Trophoblast cell (in vitro differentiated cells and primary cell): ENCODE measurements around the gene AIMP1.
"Not testable (repeated sequence)": the region's sequence is repeated elsewhere in the genome, so short reads cannot be mapped to it uniquely, and the experiment has no call there.

Source experiments
- DNase-seq, 2 donors: peaks; one replicate each; pipeline ENCODE4 v3.0.0-alpha.2; 2016
- H2AFZ ChIP-seq: 2 replicates; pipeline ENCODE4 v1.6.1; 2013; ENCODE audit warnings: low read length, moderate library complexity, mild to moderate bottlenecking; ENCODE audit not compliant: insufficient read depth, poor library complexity
- H2AK5ac ChIP-seq: 2 replicates; pipeline ENCODE4 v1.6.1; 2013; ENCODE audit warnings: mild to moderate bottlenecking, low read length
- H2BK120ac ChIP-seq: 2 replicates; pipeline ENCODE4 v1.6.1; 2013; ENCODE audit warnings: low read length, mild to moderate bottlenecking, moderate library complexity; ENCODE audit not compliant: insufficient read depth, poor library complexity
- H2BK12ac ChIP-seq: 2 replicates; pipeline ENCODE4 v1.6.1; 2013; ENCODE audit warnings: mild to moderate bottlenecking, low read length, moderate library complexity
- H2BK5ac ChIP-seq: 2 replicates; pipeline ENCODE4 v1.6.1; 2013; ENCODE audit warnings: low read length, low read depth, moderate library complexity, mild to moderate bottlenecking; ENCODE audit not compliant: poor library complexity
- H3K14ac ChIP-seq: 2 replicates; pipeline ENCODE4 v1.6.1; 2013; ENCODE audit warnings: mild to moderate bottlenecking, low read length
- H3K18ac ChIP-seq: 2 replicates; pipeline ENCODE4 v1.6.1; 2013; ENCODE audit warnings: mild to moderate bottlenecking, low read length
- H3K23ac ChIP-seq: 2 replicates; pipeline ENCODE4 v1.6.1; 2013; ENCODE audit warnings: low read length
- H3K27ac ChIP-seq: 2 replicates; pipeline ENCODE4 v1.5.1; 2013; ENCODE audit warnings: low read depth, mild to moderate bottlenecking, inconsistent platforms, low read length, moderate library complexity
- H3K27me3 ChIP-seq: 2 replicates; pipeline ENCODE4 v1.6.1; 2013; ENCODE audit warnings: inconsistent platforms, mild to moderate bottlenecking, low read length, moderate library complexity; ENCODE audit not compliant: insufficient read depth
- H3K36me3 ChIP-seq, 2 experiments: 1 replicate in 1 of 2; 2 replicates in 1 of 2; pipeline ENCODE4 v1.6.1; 2013; ENCODE audit warnings: low read length in 2 of 2, mild to moderate bottlenecking in 2 of 2, moderate library complexity in 1 of 2; ENCODE audit not compliant: insufficient read depth in 2 of 2, control insufficient read depth in 1 of 2
- H3K4ac ChIP-seq: 2 replicates; pipeline ENCODE4 v1.6.1; 2013; ENCODE audit warnings: low read depth, mild to moderate bottlenecking, low read length, moderate library complexity
- H3K4me1 ChIP-seq, 2 experiments: 1 replicate in 1 of 2; 2 replicates in 1 of 2; pipeline ENCODE4 v1.6.1; 2013; ENCODE audit warnings: low read length in 2 of 2, mild to moderate bottlenecking in 2 of 2, moderate library complexity in 1 of 2; ENCODE audit not compliant: insufficient read depth in 2 of 2, control insufficient read depth in 1 of 2
- H3K4me2 ChIP-seq: 2 replicates; pipeline ENCODE4 v1.6.1; 2013; ENCODE audit warnings: inconsistent platforms, mild to moderate bottlenecking, low read length, moderate library complexity
- H3K4me3 ChIP-seq: 2 replicates; pipeline ENCODE4 v1.5.1; 2013; ENCODE audit warnings: mild to moderate bottlenecking, low read depth, low read length, inconsistent platforms
- H3K79me1 ChIP-seq: one replicate; pipeline ENCODE4 v1.6.1; 2013; ENCODE audit warnings: low read length
- H3K79me2 ChIP-seq: 2 replicates; pipeline ENCODE4 v1.6.1; 2013; ENCODE audit warnings: low read length, mild to moderate bottlenecking; ENCODE audit not compliant: control insufficient read depth, insufficient read depth, poor library complexity
- H3K9ac ChIP-seq: 2 replicates; pipeline ENCODE4 v1.6.1; 2013; ENCODE audit warnings: mild to moderate bottlenecking, low read length
- H3K9me3 ChIP-seq: 2 replicates; pipeline ENCODE4 v1.6.1; 2013; ENCODE audit warnings: low read depth, mild to moderate bottlenecking, control low read depth, inconsistent platforms, low read length; ENCODE audit not compliant: insufficient read depth
- H4K12ac ChIP-seq: 2 replicates; pipeline ENCODE4 v1.6.1; 2013; ENCODE audit warnings: low read depth, mild to moderate bottlenecking, low read length, moderate library complexity
- H4K8ac ChIP-seq: 2 replicates; pipeline ENCODE4 v1.6.1; 2013; ENCODE audit warnings: low read depth, mild to moderate bottlenecking, low read length, moderate library complexity
- H4K91ac ChIP-seq: one replicate; pipeline ENCODE4 v1.6.1; 2013; ENCODE audit warnings: low read depth, mild to moderate bottlenecking, low read length, moderate library complexity
- WGBS: extraction: QIAGEN DNeasy Blood & Tissue Kit; methylation state at CpG from one replicate; pipeline ENCODE4 v1.1.7; 2013; ENCODE audit warnings: missing lambda C conversion rate; ENCODE audit not compliant: insufficient read length, insufficient coverage; ENCODE audit errors: extremely low coverage; 5-methylcytosine and 5-hydroxymethylcytosine counted together

Gene AIMP1

DNA sequence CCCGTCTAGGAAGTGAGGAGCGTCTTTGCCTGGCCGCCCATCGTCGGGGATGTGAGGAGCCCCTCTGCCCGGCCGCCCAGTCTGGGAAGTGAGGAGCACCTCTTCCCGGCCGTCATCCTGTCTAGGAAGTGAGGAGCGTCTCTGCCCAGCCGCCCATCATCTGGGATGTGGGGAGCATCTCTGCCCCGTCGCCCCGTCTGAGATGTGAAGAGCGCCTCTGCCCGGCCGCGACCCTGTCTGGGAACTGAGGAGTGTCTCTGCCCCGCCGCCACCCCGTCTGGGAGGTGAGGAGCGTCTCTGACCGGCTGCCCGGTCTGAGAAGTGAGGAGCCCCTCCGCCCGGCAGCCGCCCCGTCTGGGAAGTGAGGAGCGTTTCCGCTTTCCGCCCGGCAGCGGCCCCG, 4.8 kb downstream of the AIMP1 start:
- not testable (repeated sequence) for H2BK120ac ChIP-seq

DNA sequence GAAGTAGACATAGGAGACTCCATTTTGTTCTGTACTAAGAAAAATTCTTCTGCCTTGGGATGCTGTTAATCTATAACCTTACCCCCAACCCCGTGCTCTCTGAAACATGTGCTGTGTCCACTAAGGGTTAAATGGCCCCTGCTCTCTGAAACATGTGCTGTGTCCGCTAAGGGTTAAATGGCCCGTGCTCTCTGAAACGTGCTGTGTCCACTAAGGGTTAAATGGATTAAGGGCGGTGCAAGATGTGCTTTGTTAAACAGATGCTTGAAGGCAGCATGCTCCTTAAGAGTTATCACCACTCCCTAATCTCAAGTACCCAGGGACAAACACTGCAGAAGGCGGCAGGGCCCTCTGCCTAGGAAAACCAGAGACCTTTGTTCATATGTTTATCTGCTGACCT, 5.5 kb downstream of the AIMP1 start:
- not testable (repeated sequence) for H2BK5ac ChIP-seq
- WGBS: no CpG with 5 or more reads among the region's 6 CpGs

More for the DNA sequence above, 4.8 kb downstream of the AIMP1 start:
- not testable (repeated sequence) for H3K9ac ChIP-seq, H3K36me3 ChIP-seq, H3K4me1 ChIP-seq, H3K4ac ChIP-seq, H2BK5ac ChIP-seq, H2AFZ ChIP-seq, H4K8ac ChIP-seq, H3K27ac ChIP-seq, H3K4me2 ChIP-seq, H3K14ac ChIP-seq, H4K12ac ChIP-seq, H2BK12ac ChIP-seq, H3K27me3 ChIP-seq, H3K79me2 ChIP-seq, H3K18ac ChIP-seq, H3K23ac ChIP-seq, H3K4me3 ChIP-seq, H4K91ac ChIP-seq, DNase-seq, H2AK5ac ChIP-seq, H3K79me1 ChIP-seq, H3K9me3 ChIP-seq
- WGBS: no CpG with 5 or more reads among the region's 34 CpGs

DNA sequence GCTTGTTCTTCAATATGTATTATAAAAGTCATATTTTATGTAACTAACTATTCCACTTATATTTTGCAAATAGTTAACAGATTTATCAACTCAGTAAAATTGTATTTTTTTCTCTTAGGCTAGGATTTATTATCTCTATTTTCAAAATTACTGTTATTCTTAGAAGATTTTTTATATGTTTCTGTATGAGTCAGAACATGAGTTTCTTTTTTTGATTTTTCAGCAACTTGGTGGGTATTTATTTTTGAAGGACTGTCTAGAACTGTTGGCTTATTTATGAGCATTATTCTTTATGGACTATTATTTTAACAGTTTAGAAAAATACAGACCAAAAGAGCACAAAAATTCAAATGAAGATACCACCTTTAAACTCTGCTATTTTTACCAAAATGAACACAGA, 6.8 kb downstream of the AIMP1 start:
- no peak overlapping the region for H2BK12ac ChIP-seq
- no peak overlapping the region for H4K91ac ChIP-seq
- no peak overlapping the region for H2BK5ac ChIP-seq
- H3K79me2 ChIP-seq: no peaks in the 10 kb centered on the region
- no peak overlapping the region for H4K8ac ChIP-seq
- no peak overlapping the region for H3K14ac ChIP-seq
- H2AFZ ChIP-seq: no peak overlapping the region
- no peak for DNase-seq
- H3K4me3 ChIP-seq: no peak overlapping the region
- H3K27me3 ChIP-seq: no peaks in the 10 kb centered on the region
- H2AK5ac ChIP-seq: no peak overlapping the region
- peaks cover 6% of the 10 kb centered on the region in 2 experiments for H3K36me3 ChIP-seq
- no peaks in the 10 kb centered on the region for H3K4me1 ChIP-seq
- H3K79me1 ChIP-seq: no peaks in the 10 kb centered on the region
- H3K4me2 ChIP-seq: no peak overlapping the region
- H3K27ac ChIP-seq: no peak overlapping the region
- H3K9me3 ChIP-seq: peaks cover 5% of the 10 kb centered on the region
- no peak overlapping the region for H3K23ac ChIP-seq
- no peak overlapping the region for H4K12ac ChIP-seq
- H2BK120ac ChIP-seq: no peak overlapping the region
- no peak overlapping the region for H3K18ac ChIP-seq
- no peak overlapping the region for H3K9ac ChIP-seq
- no peak overlapping the region for H3K4ac ChIP-seq

More for the DNA sequence above, 5.5 kb downstream of the AIMP1 start:
- not testable (repeated sequence) for H2BK12ac ChIP-seq, H3K27ac ChIP-seq, DNase-seq, H3K4me3 ChIP-seq, H3K4me1 ChIP-seq, H3K79me1 ChIP-seq, H3K9ac ChIP-seq, H4K12ac ChIP-seq, H3K27me3 ChIP-seq, H2BK120ac ChIP-seq, H3K36me3 ChIP-seq, H3K4ac ChIP-seq, H4K8ac ChIP-seq, H3K23ac ChIP-seq, H3K79me2 ChIP-seq, H2AFZ ChIP-seq, H2AK5ac ChIP-seq, H4K91ac ChIP-seq, H3K18ac ChIP-seq, H3K14ac ChIP-seq, H3K4me2 ChIP-seq, H3K9me3 ChIP-seq

DNA sequence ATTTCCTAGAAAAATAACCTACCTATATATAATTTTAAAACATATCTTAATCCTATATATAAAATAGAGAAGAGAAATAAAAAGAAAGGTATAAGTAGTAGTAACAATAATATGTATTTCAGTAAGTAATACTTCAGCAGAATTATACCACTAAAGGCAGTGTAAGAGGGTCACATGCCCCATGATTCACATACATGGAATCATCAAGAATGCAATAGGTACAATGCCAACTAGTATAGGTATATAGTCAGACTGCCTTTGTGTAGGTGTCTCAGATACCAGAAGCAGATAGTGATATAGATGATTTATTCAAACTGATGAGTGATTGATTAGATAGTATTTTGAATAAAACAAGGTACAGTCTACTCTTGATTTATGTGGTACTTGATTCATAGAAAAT, 9.4 kb downstream of the AIMP1 start:
- Histone ChIP-seq H3K9ac (no peak overlapping the region), H3K14ac (no peak overlapping the region), H3K79me2 (no peaks in the 10 kb centered on the region), H2AFZ (no peak overlapping the region), H4K8ac (no peak overlapping the region), H2AK5ac (no peak overlapping the region), H3K4ac (no peak overlapping the region), H3K27me3 (no peaks in the 10 kb centered on the region), H2BK120ac (no peak overlapping the region), H4K12ac (no peak overlapping the region), H3K4me2 (no peak overlapping the region), H3K27ac (no peak overlapping the region), H3K18ac (no peak overlapping the region), H3K79me1 (no peaks in the 10 kb centered on the region), H3K9me3 (peaks cover 3% of the 10 kb centered on the region), H2BK5ac (no peak overlapping the region), H3K4me1 (no peaks in the 10 kb centered on the region), H4K91ac (no peak overlapping the region), H3K23ac (no peak overlapping the region), H2BK12ac (no peak overlapping the region), H3K4me3 (no peak overlapping the region), H3K36me3 (peaks cover 3 to 9% of the 10 kb centered on the region in 2 experiments)
- no peak for DNase-seq
